K562 (cell line): ENCODE results near the gene ADK. TPM values are rescaled to one million over a fixed set of nuclear protein-coding genes. Genes with fewer than 3 reads are reported as not detected.

Experiments
- ATAC-seq: fragments of 200-7000 bp; cut with Tn5 transposase; 3 replicates; pipeline ENCODE4 v1.9.1; 2020; ENCODE audit warnings: moderate library complexity
- BruUV-seq: library from RNA; stranded (reverse); fragments of 400-500 nt; replicated peaks from 2 replicates; lab custom pipeline; 2021; lab: Mats Ljungman, UMichigan
- CTCF ChIA-PET: fragments of 300-600 bp; formaldehyde crosslinking; extraction: SDS; loops from one replicate; lab custom pipeline; 2021; ENCODE audit warnings: low intra/inter-chr PET ratio; lab: Yijun Ruan, JAX
- POLR2A ChIA-PET: fragments of 300-600, 350-650 bp; sonication (Branson Sonifier 250); formaldehyde crosslinking; extraction: SDS; loops from one replicate; lab custom pipeline; 2021; ENCODE audit warnings: antibody characterized with exemption, inconsistent platforms; lab: Yijun Ruan, JAX
- DNase-seq, 4 experiments: peaks; one replicate each; pipeline versions ENCODE4 v3.0.0 to v3.0.0-alpha.2; 2011 to 2018; ENCODE audit warnings: low spot score in 3 of 4, mixed read lengths in 3 of 4; ENCODE audit errors: extremely low read depth in 1 of 4
- FAIRE-seq: peaks from 2 replicates; lab custom pipeline; 2011; peaks lifted over from hg19 to GRCh38; lab: Jason Lieb, UNC
- H2AFZ ChIP-seq: 2 replicates; pipeline ENCODE4 v1.6.0; 2011; ENCODE audit warnings: low read depth, low read length, control low read depth, inconsistent platforms
- H3K27ac ChIP-seq: fragments of 200-600 bp; 3 replicates; pipeline ENCODE4 v1.8.0; 2011; ENCODE audit warnings: low read depth, mild to moderate bottlenecking, control low read depth, inconsistent platforms, low read length, moderate library complexity, mixed read lengths; ENCODE audit errors: extremely low read depth
- H3K27me3 ChIP-seq, 2 experiments: fragments of 300-600 bp in 1 of 2; 2 replicates in 1 of 2; 3 replicates in 1 of 2; pipeline versions ENCODE4 v1.6.0 to v1.8.0; 2011; ENCODE audit warnings: inconsistent platforms in 2 of 2, low read length in 2 of 2, mild to moderate bottlenecking in 1 of 2, mixed read lengths in 1 of 2, moderate library complexity in 1 of 2; ENCODE audit not compliant: control insufficient read depth in 2 of 2, insufficient read depth in 2 of 2
- H3K36me3 ChIP-seq: fragments of 300-600 bp; 3 replicates; pipeline ENCODE4 v1.8.0; 2011; ENCODE audit warnings: mild to moderate bottlenecking, low read length, inconsistent platforms; ENCODE audit not compliant: control insufficient read depth, insufficient read depth
- H3K4me1 ChIP-seq, 2 experiments: fragments of 200-600 bp in 1 of 2; replicated peaks in 1 of 2; 2 replicates in 1 of 2; 3 replicates in 1 of 2; pipeline versions ENCODE4 v1.5.1 to v1.8.0; 2011; ENCODE audit warnings: inconsistent platforms in 2 of 2, low read length in 2 of 2, mild to moderate bottlenecking in 1 of 2, mixed read lengths in 1 of 2, moderate library complexity in 1 of 2; ENCODE audit not compliant: control insufficient read depth in 2 of 2, insufficient read depth in 2 of 2
- H3K4me2 ChIP-seq: 2 replicates; pipeline ENCODE4 v1.6.1; 2011; ENCODE audit warnings: low read length, control low read depth, inconsistent platforms, mixed read lengths; ENCODE audit not compliant: insufficient read depth
- H3K4me3 ChIP-seq: fragments of 200-600 bp; sonication (generic), shearing (Covaris generic); 2 replicates; pipeline ENCODE4 v1.5.1; 2016; ENCODE audit warnings: control low read depth, inconsistent platforms
- H3K79me2 ChIP-seq: fragments of 200-600 bp; 3 replicates; pipeline ENCODE4 v1.8.0; 2011; ENCODE audit warnings: low read length, inconsistent platforms; ENCODE audit not compliant: control insufficient read depth, insufficient read depth
- H3K9ac ChIP-seq, 2 experiments: 2 replicates each; pipeline versions ENCODE4 v1.6.0 to v1.6.1; 2011; ENCODE audit warnings: low read depth in 2 of 2, low read length in 2 of 2, control low read depth in 1 of 2, inconsistent platforms in 1 of 2, mild to moderate bottlenecking in 1 of 2, mixed read lengths in 1 of 2; ENCODE audit not compliant: insufficient read depth in 1 of 2
- H3K9me1 ChIP-seq: one replicate; pipeline ENCODE4 v1.6.0; 2011; ENCODE audit warnings: inconsistent platforms, mild to moderate bottlenecking, low read length, moderate library complexity; ENCODE audit not compliant: control insufficient read depth, insufficient read depth
- H3K9me3 ChIP-seq: replicated peaks from 2 replicates; pipeline ENCODE4 v1.5.1; 2011; ENCODE audit warnings: low read depth, low read length, inconsistent platforms; ENCODE audit not compliant: control insufficient read depth, insufficient read depth
- H4K20me1 ChIP-seq: replicated peaks from 2 replicates; pipeline ENCODE4 v1.6.1; 2011; ENCODE audit warnings: low read length, inconsistent platforms, mixed read lengths; ENCODE audit not compliant: control insufficient read depth, insufficient read depth
- HNRNPK ChIP-seq: fragments of 200-400 bp; formaldehyde crosslinking; IDR thresholded peaks from one replicate; pipeline ENCODE4 v1.6.1; 2018; ENCODE audit warnings: mild to moderate bottlenecking, low read depth, low read length; ENCODE audit not compliant: poor library complexity, severe bottlenecking
- PHF8 ChIP-seq: fragments of 200-600 bp; sonication (generic); IDR thresholded peaks from 2 replicates; pipeline ENCODE4 v1.6.1; 2012; ENCODE audit warnings: mixed run types, mild to moderate bottlenecking, inconsistent platforms, low read length, moderate library complexity, borderline replicate concordance
- ZBTB8A ChIP-seq: fragments of 450-650 bp; IDR thresholded peaks from 2 replicates; pipeline ENCODE4 v1.6.1; 2018; ENCODE audit warnings: mild to moderate bottlenecking, moderate library complexity; ENCODE audit not compliant: partially characterized antibody
- ZNF324 ChIP-seq: fragments of 250-450 bp; sonication (Bioruptor Pico); IDR thresholded peaks from 2 replicates; pipeline ENCODE4 v1.4.0; 2020; ENCODE audit warnings: mild to moderate bottlenecking
- WGBS: fragments of 100-300 bp; shearing (Covaris generic); methylation state at CpG from one replicate; pipeline ENCODE4 v1.1.6; 2016; ENCODE audit warnings: low coverage, mixed read lengths; ENCODE audit not compliant: insufficient coverage; ENCODE audit errors: missing lambda C conversion rate; 5-methylcytosine and 5-hydroxymethylcytosine counted together
- in situ Hi-C: fragments of 300-500 bp; cut with MboI; formaldehyde crosslinking; loops from 4 replicates; pipeline ENCODE4 v1.15.0; 2018; ENCODE audit warnings: inconsistent platforms, mixed read lengths
- intact Hi-C: fragments of 100-400 bp; cut with micrococcal nuclease; formaldehyde crosslinking; loops from 2 replicates; pipeline ENCODE4 v1.14.2; 2022
- polyA plus RNA-seq, 8 experiments: library from polyadenylated mRNA; depleted of rRNA in 4 of 8; stranded (reverse) in 5 of 8; unstranded in 3 of 8; fragments of >200 nt; fragmentation: Nextera tagmentation in 2 of 8; fragmentation: Illumina TruSeq in 1 of 8; extraction: Ambion mirVana in 2 of 8; extraction: Trizol in 1 of 8; gene quantifications; 2 replicates each; pipeline versions ENCODE4 v1.2.1 to v1.2.3, GENCODE V29; 2011 to 2014; ENCODE audit warnings: inconsistent platforms in 1 of 8, missing spikeins in 1 of 8
- total RNA-seq, 7 experiments: library from RNA; depleted of rRNA in 6 of 7; stranded (reverse); fragments of >200 nt in 6 of 7; fragmentation: Illumina TruSeq in 2 of 7; extraction: Trizol in 2 of 7; gene quantifications; 2 replicates each; pipeline versions ENCODE4 v1.2.1 to v1.2.3, GENCODE V29; 2011 to 2021; ENCODE audit warnings: low replicate concordance in 1 of 7
- TF ChIP-seq, protein P1 (sequence below): sonication (generic); formaldehyde crosslinking; IDR thresholded peaks from 2 replicates; pipeline ENCODE4 v1.8.0; 2023; ENCODE audit warnings: mild to moderate bottlenecking, missing genetic modification reagents
- TF ChIP-seq, protein P2 (sequence below): sonication (generic); formaldehyde crosslinking; IDR thresholded peaks from 2 replicates; pipeline ENCODE4 v1.8.0; 2022; ENCODE audit warnings: mild to moderate bottlenecking, low read depth, missing genetic modification reagents
- TF ChIP-seq, protein P3 (sequence below): sonication (generic); formaldehyde crosslinking; IDR thresholded peaks from 2 replicates; pipeline ENCODE4 v1.8.0; 2022; ENCODE audit warnings: mild to moderate bottlenecking, missing genetic modification reagents, borderline replicate concordance

The ADK gene
- total and polyA plus RNA-seq, 9 of the 15 experiments (the other 6 are each of a cell fraction or from before 2014, with no cell fraction given): 54.2 to 97.8 (median 73.6) TPM

DNA sequence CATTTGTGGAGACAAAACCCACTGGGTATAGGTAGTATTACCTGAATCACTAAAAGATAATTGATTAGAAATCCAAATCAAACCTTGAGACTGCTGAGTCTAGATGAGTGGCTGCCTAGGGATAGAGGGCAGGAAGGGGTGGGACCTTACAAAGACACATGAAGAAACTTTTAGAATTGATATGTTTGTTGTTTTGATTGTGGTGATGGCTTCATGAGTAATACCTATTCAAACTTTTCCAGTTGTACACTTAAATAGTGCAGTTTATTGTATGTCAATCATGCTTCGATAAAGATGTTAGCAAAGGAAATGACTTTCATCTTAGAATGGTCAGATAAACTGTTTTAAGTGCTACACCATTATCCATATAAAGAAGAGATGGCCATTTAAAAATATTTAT lies 486.7 kb downstream of the ADK start:
- POLR2A ChIA-PET: interaction anchor here (0.6 kb wide), 1 partner anchor 10 kb away, joined by 3 read pairs; no protein-coding TSS in a partner anchor

More for the DNA sequence above, 486.7 kb downstream of the ADK start:
- no peaks in the 10 kb centered on the region for H3K9me1 ChIP-seq
- in situ Hi-C loops: no loop called here
- intact Hi-C loops: no loop called here
- H3K27ac ChIP-seq: no peak overlapping the region
- TF ChIP-seq, protein P1, sequence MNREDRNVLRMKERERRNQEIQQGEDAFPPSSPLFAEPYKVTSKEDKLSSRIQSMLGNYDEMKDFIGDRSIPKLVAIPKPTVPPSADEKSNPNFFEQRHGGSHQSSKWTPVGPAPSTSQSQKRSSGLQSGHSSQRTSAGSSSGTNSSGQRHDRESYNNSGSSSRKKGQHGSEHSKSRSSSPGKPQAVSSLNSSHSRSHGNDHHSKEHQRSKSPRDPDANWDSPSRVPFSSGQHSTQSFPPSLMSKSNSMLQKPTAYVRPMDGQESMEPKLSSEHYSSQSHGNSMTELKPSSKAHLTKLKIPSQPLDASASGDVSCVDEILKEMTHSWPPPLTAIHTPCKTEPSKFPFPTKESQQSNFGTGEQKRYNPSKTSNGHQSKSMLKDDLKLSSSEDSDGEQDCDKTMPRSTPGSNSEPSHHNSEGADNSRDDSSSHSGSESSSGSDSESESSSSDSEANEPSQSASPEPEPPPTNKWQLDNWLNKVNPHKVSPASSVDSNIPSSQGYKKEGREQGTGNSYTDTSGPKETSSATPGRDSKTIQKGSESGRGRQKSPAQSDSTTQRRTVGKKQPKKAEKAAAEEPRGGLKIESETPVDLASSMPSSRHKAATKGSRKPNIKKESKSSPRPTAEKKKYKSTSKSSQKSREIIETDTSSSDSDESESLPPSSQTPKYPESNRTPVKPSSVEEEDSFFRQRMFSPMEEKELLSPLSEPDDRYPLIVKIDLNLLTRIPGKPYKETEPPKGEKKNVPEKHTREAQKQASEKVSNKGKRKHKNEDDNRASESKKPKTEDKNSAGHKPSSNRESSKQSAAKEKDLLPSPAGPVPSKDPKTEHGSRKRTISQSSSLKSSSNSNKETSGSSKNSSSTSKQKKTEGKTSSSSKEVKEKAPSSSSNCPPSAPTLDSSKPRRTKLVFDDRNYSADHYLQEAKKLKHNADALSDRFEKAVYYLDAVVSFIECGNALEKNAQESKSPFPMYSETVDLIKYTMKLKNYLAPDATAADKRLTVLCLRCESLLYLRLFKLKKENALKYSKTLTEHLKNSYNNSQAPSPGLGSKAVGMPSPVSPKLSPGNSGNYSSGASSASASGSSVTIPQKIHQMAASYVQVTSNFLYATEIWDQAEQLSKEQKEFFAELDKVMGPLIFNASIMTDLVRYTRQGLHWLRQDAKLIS: no peak
- TF ChIP-seq HNRNPK (no peak), ZBTB8A (no peak), ZNF324 (no peak), PHF8 (no peak)
- TF ChIP-seq, protein P2, sequence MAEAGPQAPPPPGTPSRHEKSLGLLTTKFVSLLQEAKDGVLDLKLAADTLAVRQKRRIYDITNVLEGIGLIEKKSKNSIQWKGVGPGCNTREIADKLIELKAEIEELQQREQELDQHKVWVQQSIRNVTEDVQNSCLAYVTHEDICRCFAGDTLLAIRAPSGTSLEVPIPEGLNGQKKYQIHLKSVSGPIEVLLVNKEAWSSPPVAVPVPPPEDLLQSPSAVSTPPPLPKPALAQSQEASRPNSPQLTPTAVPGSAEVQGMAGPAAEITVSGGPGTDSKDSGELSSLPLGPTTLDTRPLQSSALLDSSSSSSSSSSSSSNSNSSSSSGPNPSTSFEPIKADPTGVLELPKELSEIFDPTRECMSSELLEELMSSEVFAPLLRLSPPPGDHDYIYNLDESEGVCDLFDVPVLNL (CRISPR knock-in tag): no peak
- TF ChIP-seq, protein P3, sequence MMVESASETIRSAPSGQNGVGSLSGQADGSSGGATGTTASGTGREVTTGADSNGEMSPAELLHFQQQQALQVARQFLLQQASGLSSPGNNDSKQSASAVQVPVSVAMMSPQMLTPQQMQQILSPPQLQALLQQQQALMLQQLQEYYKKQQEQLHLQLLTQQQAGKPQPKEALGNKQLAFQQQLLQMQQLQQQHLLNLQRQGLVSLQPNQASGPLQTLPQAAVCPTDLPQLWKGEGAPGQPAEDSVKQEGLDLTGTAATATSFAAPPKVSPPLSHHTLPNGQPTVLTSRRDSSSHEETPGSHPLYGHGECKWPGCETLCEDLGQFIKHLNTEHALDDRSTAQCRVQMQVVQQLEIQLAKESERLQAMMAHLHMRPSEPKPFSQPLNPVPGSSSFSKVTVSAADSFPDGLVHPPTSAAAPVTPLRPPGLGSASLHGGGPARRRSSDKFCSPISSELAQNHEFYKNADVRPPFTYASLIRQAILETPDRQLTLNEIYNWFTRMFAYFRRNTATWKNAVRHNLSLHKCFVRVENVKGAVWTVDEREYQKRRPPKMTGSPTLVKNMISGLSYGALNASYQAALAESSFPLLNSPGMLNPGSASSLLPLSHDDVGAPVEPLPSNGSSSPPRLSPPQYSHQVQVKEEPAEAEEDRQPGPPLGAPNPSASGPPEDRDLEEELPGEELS: no peak
- TF ChIP-seq, all 486 proteins: peak for 0
- no peaks in the 10 kb centered on the region; a peak in 1 of 5 replicates for H3K4me1 ChIP-seq
- 93% methylated on average over 1 of the region's 1 CpG for WGBS
- H3K9ac ChIP-seq: no peak overlapping the region
- no peak for ATAC-seq
- no TSS peak for BruUV-seq
- no peak overlapping the region for H3K4me3 ChIP-seq
- 0 out of 3 replicates have a peak, but pooled peaks cover 3% of the 10 kb centered on the region for H3K36me3 ChIP-seq
- no peak for FAIRE-seq
- no peak overlapping the region for H2AFZ ChIP-seq
- CTCF ChIA-PET: no interaction called here
- H3K27me3 ChIP-seq: no peaks in the 10 kb centered on the region
- H4K20me1 ChIP-seq: no peaks in the 10 kb centered on the region
- H3K79me2 ChIP-seq: no peaks in the 10 kb centered on the region
- H3K4me2 ChIP-seq: no peak overlapping the region
- H3K9me3 ChIP-seq: no peaks in the 10 kb centered on the region
- no peak for DNase-seq
